Ishikawa (cell line): ENCODE measurements around the gene CMSS1.

Experiments
- EP300 ChIP-seq: IDR thresholded peaks from 2 replicates; pipeline ENCODE4 v1.6.1; 2012; ENCODE audit warnings: borderline replicate concordance
- USF1 ChIP-seq: IDR thresholded peaks from 2 replicates; pipeline ENCODE4 v1.6.1; 2012

GRCh38 chr3:100128565-100128964 lies 310.9 kb downstream of the CMSS1 start:
- TF ChIP-seq USF1: no peak
- no peak for TF ChIP-seq EP300
